ENCODE data around the gene ZC3H12D.

Gene ZC3H12D

DNA sequence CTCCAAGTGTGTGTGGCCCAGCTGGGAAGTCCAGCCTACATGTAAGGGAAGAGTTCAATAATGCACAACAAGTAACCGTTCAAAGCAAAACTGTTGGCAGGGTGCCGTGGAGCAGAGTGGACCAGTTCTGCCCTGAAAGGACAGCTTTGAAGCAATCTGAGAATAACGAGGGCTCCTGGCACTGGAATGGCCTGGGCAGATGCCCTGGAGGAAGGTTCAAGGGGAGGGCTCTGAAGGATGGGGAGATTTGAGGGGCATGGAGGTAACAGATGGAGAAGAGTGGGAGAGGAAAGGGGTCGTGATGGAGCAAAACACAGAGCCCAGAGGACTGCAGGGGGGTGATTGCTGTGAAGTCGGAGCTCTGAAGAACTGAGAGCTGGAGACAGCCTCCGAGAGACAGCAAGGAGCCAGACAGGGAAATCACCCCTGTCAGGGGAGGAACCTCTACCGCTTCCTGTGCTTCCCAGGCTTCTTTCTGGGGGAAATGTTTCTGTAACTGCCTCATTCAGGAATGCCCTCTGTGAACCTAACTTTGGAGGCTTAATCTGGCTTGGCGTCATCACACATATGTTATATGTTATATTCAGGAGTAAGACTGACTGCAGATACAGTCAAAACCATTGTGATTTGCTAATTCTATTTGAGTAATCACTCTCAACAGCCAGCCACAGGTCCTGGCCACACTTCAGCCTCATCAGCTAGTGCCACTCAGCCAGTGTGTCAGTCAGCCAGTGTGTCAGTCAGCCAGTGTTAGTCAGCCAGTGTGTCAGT, 41.2 kb downstream of the ZC3H12D start:
- no peak for DNase-seq (ENCODE audit: low read depth)

- no peak for DNase-seq (ENCODE audit: low read depth)
Measured at GRCh38 chr6:149441740-149442139, 43.1 kb downstream of the ZC3H12D start.

GRCh38 chr6:149440735-149441671, 43.8 kb downstream of the ZC3H12D start:
- no peak for DNase-seq (ENCODE audit: low read depth)

DNA sequence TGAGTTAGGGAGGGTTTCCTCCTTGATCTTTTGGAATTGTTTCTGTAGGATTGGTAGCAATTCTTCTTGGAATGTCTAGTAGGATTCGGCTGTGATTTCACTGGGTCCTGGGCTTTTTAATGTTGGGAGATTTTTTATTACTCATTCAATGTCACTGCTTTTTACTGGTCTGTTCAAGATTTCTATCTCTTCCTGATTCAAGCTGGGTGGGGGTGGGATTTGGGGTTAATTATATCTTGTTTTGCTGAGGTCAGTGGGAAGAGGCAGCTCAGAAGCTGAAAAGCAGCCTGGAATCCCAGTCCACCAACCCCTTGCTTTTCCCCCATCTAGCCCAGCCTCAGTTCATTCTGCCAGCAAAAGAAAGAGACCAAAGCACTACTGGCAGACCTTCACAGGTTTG, 45.2 kb downstream of the ZC3H12D start:
- DNase-seq (ENCODE audit: low read depth): no peak

DNA sequence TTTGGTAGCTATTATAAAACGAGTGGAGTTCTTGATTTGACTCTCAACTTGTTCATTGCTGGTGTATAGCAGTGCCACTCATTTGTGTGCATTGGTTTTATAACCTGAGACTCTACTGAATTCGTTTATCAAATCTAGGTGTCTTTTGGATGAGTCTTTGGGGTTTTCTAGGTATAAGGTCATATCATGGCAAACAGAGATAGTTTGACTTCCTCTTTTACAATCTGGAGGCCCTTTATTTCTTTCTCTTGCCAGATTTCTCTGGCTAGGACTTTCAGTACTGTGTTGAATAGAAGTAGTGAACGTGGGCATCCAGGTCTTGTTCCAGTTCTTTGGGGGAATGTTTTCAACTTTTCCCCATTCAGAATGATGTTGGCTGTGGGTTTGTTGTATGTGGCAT, 46.0 kb downstream of the ZC3H12D start:
- DNase-seq (ENCODE audit: low read depth): no peak

DNA sequence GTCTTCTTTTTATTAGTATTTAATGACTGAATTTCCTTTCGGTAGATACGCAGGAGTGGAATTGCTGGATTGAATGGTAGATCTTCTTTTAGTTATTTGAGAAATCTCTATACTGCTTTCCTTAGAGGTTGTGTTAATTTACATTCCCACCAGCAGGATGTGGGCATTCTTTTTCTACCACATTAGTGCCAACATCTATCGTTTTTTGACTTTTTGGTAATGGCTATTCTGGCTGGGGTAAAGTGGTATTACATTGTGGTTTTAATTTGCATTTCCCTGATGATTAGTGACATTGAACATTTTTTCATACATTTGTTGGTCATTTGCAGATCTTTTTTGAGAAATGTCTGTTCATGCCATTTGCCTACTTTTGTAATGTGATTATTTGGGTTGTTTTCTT, 47.6 kb downstream of the ZC3H12D start:
- DNase-seq (ENCODE audit: low read depth): no peak

DNA sequence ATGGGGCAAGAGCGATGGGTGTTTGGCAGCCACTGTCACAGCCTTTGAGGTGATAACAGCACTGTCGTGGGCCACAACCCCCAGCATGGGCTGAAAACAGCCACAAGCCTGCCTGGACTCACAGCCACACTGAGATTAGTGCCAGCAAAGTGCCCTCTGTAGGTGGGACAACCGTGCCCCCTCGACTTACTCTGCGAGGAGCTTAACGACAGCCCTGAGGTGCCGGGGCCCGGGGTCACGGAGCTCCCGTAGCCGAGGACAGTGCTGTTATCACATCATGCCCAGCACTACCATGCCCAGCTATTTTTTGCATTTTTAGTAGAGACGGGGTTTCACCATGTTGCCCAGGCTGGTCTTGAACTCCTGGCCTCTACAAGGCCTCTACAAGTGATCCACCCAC, 48.2 kb downstream of the ZC3H12D start:
- DNase-seq (ENCODE audit: low read depth): no peak

DNA sequence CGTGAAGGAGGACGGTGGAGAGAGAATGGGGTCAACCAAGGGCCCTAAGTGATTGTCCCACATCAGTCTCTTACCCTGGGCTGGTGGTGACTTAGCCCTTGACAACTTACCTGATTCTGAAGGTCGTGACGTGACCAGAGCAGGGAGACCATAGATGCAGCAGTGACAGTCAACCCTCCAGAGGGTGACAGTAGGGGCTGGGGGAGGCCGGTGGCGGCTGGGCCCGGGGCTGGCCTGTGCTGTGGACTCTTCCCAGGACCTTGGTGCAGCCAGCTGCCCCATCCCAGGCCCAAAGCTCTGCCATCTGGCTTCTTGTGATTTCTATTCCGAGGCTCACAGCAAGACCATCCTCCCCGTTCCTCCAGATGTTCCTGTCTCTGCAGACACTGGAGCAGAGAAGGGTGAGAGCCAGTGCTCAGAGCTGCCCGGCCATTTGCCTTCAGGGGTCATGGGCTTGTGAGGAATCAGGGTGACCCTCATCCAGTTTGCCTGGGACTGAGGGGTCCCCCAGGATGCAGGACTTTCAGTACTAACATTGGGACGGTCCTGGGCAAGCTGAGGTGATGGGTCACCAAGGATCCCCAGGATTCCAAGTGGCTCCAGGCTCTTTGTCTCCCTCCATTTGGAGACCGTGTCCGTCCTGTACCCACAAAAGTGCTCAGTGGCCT, 48.8 kb downstream of the ZC3H12D start:
- DNase-seq (ENCODE audit: low read depth): no peak

GRCh38 chr6:149433881-149434280, 50.9 kb downstream of the ZC3H12D start:
- no peak for DNase-seq (ENCODE audit: low read depth)

GRCh38 chr6:149433405-149433804, 51.4 kb downstream of the ZC3H12D start:
- no peak for DNase-seq (ENCODE audit: low read depth)

GRCh38 chr6:149431905-149432775, 52.7 kb downstream of the ZC3H12D start:
- DNase-seq (ENCODE audit: low read depth): peak; percentile 87

DNA sequence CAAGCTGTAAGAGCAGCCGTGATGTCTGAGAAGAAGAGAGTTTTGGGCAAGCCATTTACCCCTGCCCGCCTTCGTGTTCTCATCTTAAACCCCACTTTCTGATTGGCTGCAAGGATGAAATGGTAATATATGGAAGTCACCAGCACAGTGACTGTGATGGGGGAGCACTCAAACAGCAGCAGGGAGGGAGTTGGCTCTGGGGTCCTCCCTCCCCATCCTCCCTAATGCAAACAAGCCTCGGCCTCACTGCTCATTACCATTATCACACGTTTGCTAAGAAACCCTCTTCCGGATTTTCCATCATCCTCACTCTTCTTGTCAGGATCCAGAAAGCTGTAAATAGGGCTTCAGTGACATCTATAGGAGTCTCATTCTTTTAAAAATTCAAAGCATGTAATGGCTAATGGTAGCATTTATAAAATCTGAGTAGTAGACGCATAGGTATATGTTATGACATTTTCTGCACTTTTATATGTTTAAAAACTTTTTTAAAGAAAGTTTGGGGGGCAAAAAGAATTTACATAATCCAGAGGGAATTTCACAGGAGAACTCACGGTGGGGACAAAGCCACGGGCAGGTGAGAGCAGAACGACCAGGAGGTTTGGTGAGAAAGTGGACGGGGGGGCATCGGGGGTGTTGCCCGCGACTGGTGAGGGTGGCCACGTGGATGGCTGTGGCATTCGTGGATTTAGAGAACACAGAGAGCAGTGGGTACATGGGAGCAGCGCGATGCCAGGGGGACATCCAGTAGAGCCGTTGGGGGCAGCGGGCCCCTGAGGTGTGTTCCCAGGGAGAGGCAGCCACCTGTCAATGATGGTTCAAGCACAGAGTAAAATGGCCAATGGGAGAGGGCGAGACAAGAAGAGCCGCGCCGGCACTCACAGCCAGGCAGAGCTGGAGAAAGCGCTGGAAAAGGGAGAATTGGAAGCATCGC, 55.1 kb downstream of the ZC3H12D start:
- DNase-seq (ENCODE audit: low read depth): no peak

GRCh38 chr6:149428606-149429005, 56.2 kb downstream of the ZC3H12D start:
- no peak for DNase-seq (ENCODE audit: low read depth)

DNA sequence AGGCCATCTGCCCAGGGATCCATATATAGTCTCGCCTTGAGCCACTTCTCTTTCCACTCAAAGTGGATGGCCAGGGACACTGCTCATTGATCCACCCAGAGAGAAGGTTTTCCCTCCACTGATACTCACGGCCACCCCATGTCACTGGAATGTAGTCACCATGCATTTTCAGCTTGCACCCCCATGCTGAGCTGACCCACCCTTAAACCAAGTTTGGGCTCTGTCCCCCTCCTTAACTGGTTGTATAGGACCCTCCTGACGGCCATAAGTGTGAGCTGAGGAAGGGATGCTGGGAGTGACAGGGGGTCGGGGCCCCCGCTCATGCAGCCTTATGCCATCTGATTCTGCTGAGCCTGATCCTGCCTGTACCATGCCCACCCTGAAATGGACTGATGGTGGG, 59.1 kb downstream of the ZC3H12D start:
- DNase-seq (ENCODE audit: low read depth): no peak

GRCh38 chr6:149425224-149425623, 59.6 kb downstream of the ZC3H12D start:
- no peak for DNase-seq (ENCODE audit: low read depth)

GRCh38 chr6:149423964-149424440, 60.8 kb downstream of the ZC3H12D start:
- DNase-seq (ENCODE audit: low read depth): no peak

- DNase-seq (ENCODE audit: low read depth): no peak
Measured at GRCh38 chr6:149422581-149422980, 62.2 kb downstream of the ZC3H12D start.

DNA sequence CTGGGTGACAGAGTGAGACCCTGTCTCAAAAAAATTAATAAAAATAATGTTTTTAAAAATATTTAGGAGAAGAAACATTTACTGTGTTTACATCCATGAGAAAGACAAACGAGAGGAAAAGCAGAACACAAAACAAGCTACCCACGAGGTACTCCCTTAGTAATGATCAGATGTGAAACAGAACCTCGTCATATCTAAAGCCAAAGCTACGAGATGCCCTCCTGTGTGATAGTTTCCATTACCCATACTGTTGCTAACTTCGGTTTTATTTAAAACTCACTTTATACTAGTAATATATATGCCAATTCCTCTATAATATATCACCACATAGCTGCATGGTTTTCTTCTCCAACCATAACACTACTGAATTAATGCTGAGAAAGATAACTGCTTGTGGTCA, 63.7 kb downstream of the ZC3H12D start:
- DNase-seq (ENCODE audit: low read depth): no peak

DNA sequence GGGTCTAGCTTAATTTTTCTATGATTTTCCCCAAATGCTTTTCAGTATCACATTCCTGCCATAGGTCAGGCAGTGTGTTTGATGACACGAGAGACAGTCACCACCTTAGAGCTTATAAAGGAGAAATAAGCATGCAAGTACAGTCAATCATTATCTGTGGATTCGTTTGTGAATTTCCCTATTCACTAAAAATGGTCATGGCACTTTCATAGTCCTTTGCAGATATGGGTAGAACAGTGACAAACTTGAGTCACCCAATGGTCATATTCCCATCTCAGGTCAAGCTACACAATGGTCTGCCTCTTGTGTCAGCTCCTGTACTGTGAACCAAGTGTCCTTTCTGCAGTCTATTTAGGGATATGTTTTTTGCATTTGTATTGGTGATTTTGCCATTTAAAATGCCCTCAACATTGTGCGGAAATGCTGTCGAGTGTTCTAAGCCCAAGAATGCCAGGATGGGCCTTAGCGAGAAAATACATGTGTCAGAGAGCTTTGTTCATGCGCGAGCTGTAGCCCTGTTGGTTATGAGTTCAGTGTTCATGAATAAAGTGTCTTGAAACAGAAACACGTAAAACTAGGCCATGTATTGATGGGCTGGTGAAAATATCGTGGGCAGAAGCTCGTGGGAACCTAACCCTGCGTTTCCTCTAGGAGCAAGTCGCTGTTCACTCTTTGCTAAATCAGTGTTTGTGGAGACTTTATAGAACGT, 65.0 kb downstream of the ZC3H12D start:
- no peak for DNase-seq (ENCODE audit: low read depth)

DNA sequence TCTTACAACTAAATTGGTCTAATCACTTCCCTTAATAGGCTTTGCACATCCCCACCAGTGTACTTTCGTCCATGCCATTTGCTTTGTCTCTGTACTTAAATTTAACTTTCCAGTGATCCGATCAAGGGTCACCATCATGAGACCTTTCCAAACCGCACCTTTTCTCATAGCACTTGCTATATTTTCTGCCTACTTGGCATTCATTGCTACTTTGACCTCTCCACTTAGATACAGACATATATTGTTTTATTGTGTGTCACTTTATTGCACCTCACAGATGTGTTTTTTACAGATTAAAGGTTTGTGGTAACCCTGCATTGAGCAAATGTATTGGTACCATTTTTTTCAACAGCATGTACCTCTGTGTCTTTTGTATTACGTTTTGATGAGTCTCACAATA, 70.0 kb downstream of the ZC3H12D start:
- DNase-seq (ENCODE audit: low read depth): no peak

All from activated gamma-delta T cell treated with anti-CD3 and anti-CD28 coated beads, Interleukin-2, amount 50 U/mL, for 16 hours (primary cell).